Upper lobe of left lung (tissue), 4 donors: ENCODE data around the gene TPD52L1.

Source experiments
- CTCF ChIP-seq, 6 experiments: fragments of 450-650 bp in 4 of 6; fragments of 200-600 bp in 2 of 6; sonication (generic) in 2 of 6; IDR thresholded peaks; one replicate each; pipeline ENCODE4 v1.5.1; 2016 to 2019; ENCODE audit warnings: antibody characterized with exemption in 6 of 6
- POLR2A ChIP-seq, 4 donors: fragments of 450-650 bp; IDR thresholded peaks; one replicate each; pipeline ENCODE4 v1.5.1; 2016 to 2017; ENCODE audit warnings: antibody characterized with exemption in 4 of 4, mild to moderate bottlenecking in 2 of 4

- TF ChIP-seq CTCF (IDR thresholded peaks at IDR 0.05) (no peak), POLR2A (IDR thresholded peaks at IDR 0.05) (no peak)
Measured at GRCh38 chr6:125237764-125238163, 84.2 kb downstream of the TPD52L1 start.
